Neural crest cell (in vitro differentiated cells): ENCODE measurements around the gene MXD3. TPM values are rescaled to one million over a fixed set of nuclear protein-coding genes. Genes with fewer than 3 reads are reported as not detected.

Source experiments
- DNase-seq: peaks from one replicate; pipeline ENCODE4 v3.0.0; 2021; ENCODE audit warnings: low read depth, mixed read lengths, low spot score
- H3K27ac Mint-ChIP-seq: one replicate; pipeline ENCODE4 v1.8.0; 2021; ENCODE audit warnings: mild to moderate bottlenecking, mixed read lengths; ENCODE audit not compliant: unreplicated experiment
- H3K27me3 Mint-ChIP-seq: 2 replicates; pipeline ENCODE4 v1.8.0; 2021; ENCODE audit warnings: low read depth, mild to moderate bottlenecking, mixed read lengths
- H3K36me3 Mint-ChIP-seq: 2 replicates; pipeline ENCODE4 v1.8.0; 2021; ENCODE audit warnings: low read depth, mild to moderate bottlenecking, mixed read lengths
- H3K4me1 Mint-ChIP-seq: 2 replicates; pipeline ENCODE4 v1.8.0; 2021; ENCODE audit warnings: mixed read lengths
- H3K4me3 Mint-ChIP-seq: one replicate; pipeline ENCODE4 v1.8.0; 2021; ENCODE audit warnings: mild to moderate bottlenecking, mixed read lengths
- H3K9me3 Mint-ChIP-seq: 2 replicates; pipeline ENCODE4 v1.8.0; 2021; ENCODE audit warnings: mixed read lengths
- CTCF ChIP-seq: fragments of 200-600 bp; sonication (generic); conservative IDR thresholded peaks from 2 replicates; pipeline ENCODE4 v1.5.0; 2021; ENCODE audit warnings: antibody characterized with exemption, mild to moderate bottlenecking
- total RNA-seq: library from RNA; stranded (reverse); gene quantifications from 2 replicates; pipeline ENCODE4 v1.2.1, GENCODE V29; 2021

MXD3 gene
- total RNA-seq, 1 donor from 2014 or later: 40.3 TPM

- Mint-ChIP-seq H3K27me3 (peaks cover 40% of the 10 kb centered on the region), H3K36me3 (no peaks in the 10 kb centered on the region), H3K9me3 (no peaks in the 10 kb centered on the region), H3K27ac (no peak within 1 kb of the TSS), H3K4me1 (peaks cover 5% of the 10 kb centered on the region), H3K4me3 (no peak within 1 kb of the TSS)
- TF ChIP-seq CTCF: no peak
- no peak for DNase-seq
These were observed 46.0 kb upstream of the MXD3 start, which contains the start of gene RGS14 for GRCh38 chr5:177357459-177358351. Gene RGS14 (plus strand): TSS chr5:177357924. CDS start chr5:177358025, 101 bp downstream.

- Mint-ChIP-seq H3K4me1 (peaks cover 7% of the 10 kb centered on the region), H3K27me3 (peaks cover 37% of the 10 kb centered on the region), H3K4me3 (no peak overlapping the region), H3K9me3 (no peaks in the 10 kb centered on the region), H3K27ac (no peak overlapping the region), H3K36me3 (no peaks in the 10 kb centered on the region)
- no peak for DNase-seq
- TF ChIP-seq CTCF: no peak
These were observed 45.4 kb upstream of the MXD3 start for GRCh38 chr5:177357146-177357458.

GRCh38 chr5:177356746-177357145, 45.0 kb upstream of the MXD3 start:
- Mint-ChIP-seq H3K9me3 (no peaks in the 10 kb centered on the region), H3K27me3 (peaks cover 37% of the 10 kb centered on the region), H3K27ac (no peak overlapping the region), H3K4me1 (peaks cover 11% of the 10 kb centered on the region), H3K36me3 (no peaks in the 10 kb centered on the region), H3K4me3 (no peak overlapping the region)
- no peak for DNase-seq
- TF ChIP-seq CTCF: no peak

- no peaks in the 10 kb centered on the region for H3K36me3 Mint-ChIP-seq
- H3K27me3 Mint-ChIP-seq: peaks cover 37% of the 10 kb centered on the region
- no peak overlapping the region for H3K4me3 Mint-ChIP-seq
- DNase-seq: no peak
- H3K9me3 Mint-ChIP-seq: no peaks in the 10 kb centered on the region
- no peak for TF ChIP-seq CTCF
- peaks cover 15% of the 10 kb centered on the region for H3K4me1 Mint-ChIP-seq
- H3K27ac Mint-ChIP-seq: no peak overlapping the region
These were observed 44.1 kb upstream of the MXD3 start for GRCh38 chr5:177355868-177356168.

GRCh38 chr5:177355162-177355867, 43.6 kb upstream of the MXD3 start:
- Mint-ChIP-seq H3K27ac (no peak overlapping the region), H3K27me3 (peaks cover 37% of the 10 kb centered on the region), H3K36me3 (no peaks in the 10 kb centered on the region), H3K9me3 (no peaks in the 10 kb centered on the region), H3K4me1 (peaks cover 20% of the 10 kb centered on the region), H3K4me3 (peak overlapping the region; percentile 15)
- TF ChIP-seq CTCF: no peak
- DNase-seq: no peak
